ENCODE measurements around the gene CNN1.
"Not testable (repeated sequence)": the region's sequence is repeated elsewhere in the genome, so short reads cannot be mapped to it uniquely, and the experiment has no call there.

The CNN1 gene

DNA sequence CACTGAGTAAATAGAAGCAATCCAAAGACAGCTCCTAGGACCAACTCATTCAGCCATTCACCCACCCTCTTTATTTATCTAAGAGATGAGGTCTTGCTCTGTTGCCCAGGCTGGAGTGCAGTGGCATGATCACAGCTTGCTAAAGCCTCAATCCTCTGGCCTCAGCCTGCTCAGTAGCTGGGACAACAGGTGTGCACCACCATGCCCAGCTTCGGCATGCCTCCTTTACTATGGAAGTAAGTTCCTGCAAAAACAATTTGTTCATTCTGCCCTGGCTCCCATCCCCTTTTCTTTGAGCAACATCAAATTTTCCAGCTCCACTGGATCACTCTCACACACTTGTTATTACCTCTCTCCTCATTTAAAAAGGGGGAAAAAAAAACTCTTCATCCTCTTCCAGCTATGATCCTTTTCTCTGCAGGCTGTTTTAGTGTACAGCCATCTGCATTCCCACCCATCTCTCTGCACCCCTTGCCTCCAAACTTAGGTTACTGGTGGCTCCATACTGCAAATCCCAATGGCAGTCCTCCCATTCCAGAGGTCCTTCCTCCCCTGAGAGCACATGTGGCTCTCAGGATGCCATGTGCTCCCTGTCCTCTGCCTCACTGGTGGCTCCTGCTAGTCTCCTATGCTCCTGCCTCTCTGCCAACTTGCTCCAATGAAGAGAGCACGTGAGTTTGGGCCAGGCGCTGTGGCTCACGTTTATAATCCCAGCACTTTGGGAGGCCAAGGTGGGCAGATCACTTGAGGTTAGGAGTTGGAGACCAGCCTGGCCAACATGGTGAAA is 18.2 kb downstream of the CNN1 start:
- peaks cover 30% of the 10 kb centered on the region for H3K36me3 ChIP-seq
- H3K4me3 ChIP-seq (ENCODE audit: low read depth, low read length) = no peak overlapping the region
- DNase-seq = no peak
- TF ChIP-seq CTCF (IDR thresholded peaks at IDR 0.05; ENCODE audit: low read depth, low read length) = no peak
- H3K4me1 ChIP-seq = peaks cover 8% of the 10 kb centered on the region; the same call in 1 of the 2 replicates
- H3K27me3 ChIP-seq = no peaks in the 10 kb centered on the region
- H3K9me3 ChIP-seq = no peaks in the 10 kb centered on the region

GRCh38 chr19:11558881-11559828 is 20.5 kb downstream of the CNN1 start, which contains the start of gene ELOF1:
Gene ELOF1, minus strand, starts transcription at chr19:11559230. Its CDS starts 4,883 bp downstream, at chr19:11554347.
- TF ChIP-seq CTCF (IDR thresholded peaks at IDR 0.05; ENCODE audit: low read depth, low read length) = no peak
- no peaks in the 10 kb centered on the region for H3K27me3 ChIP-seq
- H3K9me3 ChIP-seq = no peaks in the 10 kb centered on the region
- H3K4me3 ChIP-seq (ENCODE audit: low read depth, low read length) = peak within 1 kb of the TSS; percentile 90
- H3K36me3 ChIP-seq = peaks cover 6% of the 10 kb centered on the region
- DNase-seq = peak; percentile 99
- peaks cover 8% of the 10 kb centered on the region; the same call in 1 of the 2 replicates for H3K4me1 ChIP-seq

GRCh38 chr19:11560404-11561051 is 21.9 kb downstream of the CNN1 start:
- DNase-seq = peak; percentile 87
- no peaks in the 10 kb centered on the region for H3K9me3 ChIP-seq
- TF ChIP-seq CTCF (IDR thresholded peaks at IDR 0.05; ENCODE audit: low read depth, low read length) = peak; percentile 80
- H3K36me3 ChIP-seq = peaks cover 2% of the 10 kb centered on the region; the same call in 1 of the 2 replicates
- no peaks in the 10 kb centered on the region for H3K27me3 ChIP-seq
- H3K4me3 ChIP-seq (ENCODE audit: low read depth, low read length) = no peak overlapping the region
- H3K4me1 ChIP-seq = peaks cover 8% of the 10 kb centered on the region; the same call in 1 of the 2 replicates

GRCh38 chr19:11563532-11563931 is 24.9 kb downstream of the CNN1 start:
- peaks cover 2% of the 10 kb centered on the region; the same call in 1 of the 2 replicates for H3K4me1 ChIP-seq

GRCh38 chr19:11564082-11564807 is 25.6 kb downstream of the CNN1 start:
- not testable (repeated sequence) for H3K4me1 ChIP-seq; DNase-seq; H3K36me3 ChIP-seq; H3K4me3 ChIP-seq (ENCODE audit: low read depth, low read length); H3K9me3 ChIP-seq; H3K27me3 ChIP-seq

More at GRCh38 chr19:11563532-11563931, 24.9 kb downstream of the CNN1 start:
- H3K27me3 ChIP-seq = no peaks in the 10 kb centered on the region
- no peaks in the 10 kb centered on the region for H3K9me3 ChIP-seq
- no peak for TF ChIP-seq CTCF (IDR thresholded peaks at IDR 0.05; ENCODE audit: low read depth, low read length)
- H3K4me3 ChIP-seq (ENCODE audit: low read depth, low read length) = no peak overlapping the region
- H3K36me3 ChIP-seq = no peaks in the 10 kb centered on the region
- DNase-seq = no peak

GRCh38 chr19:11565649-11565980 is 27.0 kb downstream of the CNN1 start:
- DNase-seq, H3K36me3 ChIP-seq, H3K4me1 ChIP-seq: not testable (repeated sequence)

More at GRCh38 chr19:11565649-11565980, 27.0 kb downstream of the CNN1 start:
- H3K4me3 ChIP-seq (ENCODE audit: low read depth, low read length); H3K9me3 ChIP-seq; H3K27me3 ChIP-seq: not testable (repeated sequence)
